HG03103 (cell line): ENCODE data around the gene SRPK3.
"Not testable (repeated sequence)": the region's sequence is repeated elsewhere in the genome, so short reads cannot be mapped to it uniquely, and the experiment has no call there.

Experiments used
- ATAC-seq: cut with Tn5 transposase; IDR thresholded peaks from one replicate; pipeline ENCODE4 v1.9.1; 2021; ENCODE audit warnings: low read depth; ENCODE audit not compliant: unreplicated experiment

The SRPK3 gene, protein sequence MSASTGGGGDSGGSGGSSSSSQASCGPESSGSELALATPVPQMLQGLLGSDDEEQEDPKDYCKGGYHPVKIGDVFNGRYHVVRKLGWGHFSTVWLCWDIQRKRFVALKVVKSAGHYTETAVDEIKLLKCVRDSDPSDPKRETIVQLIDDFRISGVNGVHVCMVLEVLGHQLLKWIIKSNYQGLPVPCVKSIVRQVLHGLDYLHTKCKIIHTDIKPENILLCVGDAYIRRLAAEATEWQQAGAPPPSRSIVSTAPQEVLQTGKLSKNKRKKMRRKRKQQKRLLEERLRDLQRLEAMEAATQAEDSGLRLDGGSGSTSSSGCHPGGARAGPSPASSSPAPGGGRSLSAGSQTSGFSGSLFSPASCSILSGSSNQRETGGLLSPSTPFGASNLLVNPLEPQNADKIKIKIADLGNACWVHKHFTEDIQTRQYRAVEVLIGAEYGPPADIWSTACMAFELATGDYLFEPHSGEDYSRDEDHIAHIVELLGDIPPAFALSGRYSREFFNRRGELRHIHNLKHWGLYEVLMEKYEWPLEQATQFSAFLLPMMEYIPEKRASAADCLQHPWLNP

GRCh38 chrX:153780678-153781427 is at the start of gene SRPK3:
SRPK3 (plus strand) TSS chrX:153781041; CDS start chrX:153781087, 46 bp downstream.
- ATAC-seq: no peak

DNA sequence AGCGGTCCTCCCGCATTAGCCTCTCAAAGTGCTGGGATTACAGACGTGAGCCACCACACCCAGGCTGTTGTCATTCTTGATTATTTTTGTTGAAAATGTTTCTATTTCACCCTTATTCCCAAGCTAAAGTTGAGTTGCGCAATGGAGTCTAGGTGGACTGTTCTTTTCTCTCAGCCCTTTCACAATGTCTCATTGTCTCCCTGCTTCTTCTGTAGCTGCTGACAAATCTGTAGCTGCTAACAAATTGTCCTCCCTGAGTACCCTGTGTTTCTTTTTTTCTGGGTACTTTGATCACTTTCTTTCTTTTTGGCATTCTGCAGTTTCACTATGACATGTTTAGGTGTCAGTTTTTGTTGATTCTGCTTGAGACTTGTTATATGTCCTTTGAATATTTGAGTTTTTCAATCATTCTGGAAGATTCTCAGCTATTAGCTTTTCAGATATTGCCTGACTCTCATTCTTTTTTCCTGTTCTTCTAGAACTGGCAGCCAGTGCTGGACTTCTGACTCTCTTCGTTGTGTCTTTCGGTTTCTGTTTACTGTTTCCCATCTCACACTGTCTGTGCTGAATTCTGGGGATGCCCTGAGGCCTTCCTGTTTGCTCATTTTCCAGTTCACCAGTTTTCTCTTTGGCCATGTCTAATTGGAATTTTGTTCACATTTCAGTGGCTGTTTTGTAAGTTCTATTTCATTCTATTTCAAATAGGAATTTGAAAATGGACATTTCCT is 49.6 kb upstream of the SRPK3 start:
- no peak for ATAC-seq

- no peak for ATAC-seq
Measured at GRCh38 chrX:153731845-153732215, 49.0 kb upstream of the SRPK3 start.

DNA sequence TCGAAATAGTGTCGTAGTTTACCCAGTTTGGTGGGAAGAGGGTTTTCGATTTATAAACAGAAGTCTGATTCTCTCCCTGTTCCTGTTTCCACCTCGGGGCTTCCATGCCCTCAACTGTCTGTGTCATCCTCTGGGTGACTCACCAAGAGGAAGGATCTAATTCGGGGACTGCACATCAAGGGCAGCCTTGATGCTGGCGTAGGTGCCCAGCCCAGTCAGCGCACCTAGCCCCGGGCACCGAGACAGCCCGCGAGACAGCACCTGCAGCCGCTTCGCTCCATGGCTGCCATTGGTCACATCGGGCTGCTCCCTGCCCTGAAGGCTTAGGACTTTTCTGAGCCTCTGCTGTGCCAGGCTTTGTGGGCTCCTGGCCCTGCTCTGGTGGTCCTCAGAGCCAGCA is 48.4 kb upstream of the SRPK3 start:
- no peak for ATAC-seq

DNA sequence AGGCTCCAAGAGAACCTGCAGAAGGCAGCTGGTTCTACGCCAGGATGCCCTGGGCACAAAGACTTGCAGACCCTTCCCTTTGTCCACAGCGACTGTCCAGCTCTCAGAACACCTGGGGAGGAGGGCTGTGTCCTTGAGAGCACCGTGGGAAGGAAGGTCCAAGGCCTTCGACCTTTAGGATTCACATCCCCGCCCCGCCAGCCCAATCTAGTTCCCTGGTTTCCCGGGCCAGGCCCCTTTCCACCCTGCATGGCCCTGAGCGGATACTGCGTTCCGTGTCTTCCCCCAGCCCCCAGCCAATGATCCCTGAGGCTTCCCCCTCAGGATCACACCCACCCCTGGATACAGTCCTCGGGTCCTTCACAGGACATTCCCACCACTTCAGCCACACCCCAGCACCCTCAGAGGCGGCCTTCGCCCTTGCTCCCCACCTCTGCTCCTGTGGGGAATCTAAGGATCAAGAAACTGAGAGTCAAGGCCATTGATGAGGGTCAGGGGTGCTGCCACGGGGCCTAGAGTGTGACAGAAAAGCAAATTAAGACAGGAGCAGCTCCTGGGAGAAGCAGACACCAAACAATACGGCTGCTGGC is 47.1 kb upstream of the SRPK3 start:
- ATAC-seq: no peak

DNA sequence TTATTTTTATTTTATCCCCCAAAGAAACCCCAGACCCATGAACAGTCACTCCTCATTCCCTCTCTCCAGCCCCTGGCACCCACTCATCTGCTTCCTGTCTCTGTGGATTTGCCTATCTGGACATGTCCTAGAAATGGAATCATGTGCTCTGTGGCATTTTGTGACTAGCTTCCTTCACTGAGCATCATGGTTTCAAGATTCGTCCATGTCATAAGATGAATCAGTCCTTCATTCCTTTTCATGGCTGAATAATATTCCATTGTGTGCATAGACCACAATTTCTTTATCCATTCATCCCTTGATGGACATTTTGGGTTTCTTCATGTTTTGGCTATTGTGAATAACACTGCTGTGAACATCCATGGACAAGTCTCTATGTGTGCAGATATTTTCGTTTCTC is 46.0 kb upstream of the SRPK3 start:
- no peak for ATAC-seq

GRCh38 chrX:153735274-153735673 is 45.6 kb upstream of the SRPK3 start:
- ATAC-seq: no peak

DNA sequence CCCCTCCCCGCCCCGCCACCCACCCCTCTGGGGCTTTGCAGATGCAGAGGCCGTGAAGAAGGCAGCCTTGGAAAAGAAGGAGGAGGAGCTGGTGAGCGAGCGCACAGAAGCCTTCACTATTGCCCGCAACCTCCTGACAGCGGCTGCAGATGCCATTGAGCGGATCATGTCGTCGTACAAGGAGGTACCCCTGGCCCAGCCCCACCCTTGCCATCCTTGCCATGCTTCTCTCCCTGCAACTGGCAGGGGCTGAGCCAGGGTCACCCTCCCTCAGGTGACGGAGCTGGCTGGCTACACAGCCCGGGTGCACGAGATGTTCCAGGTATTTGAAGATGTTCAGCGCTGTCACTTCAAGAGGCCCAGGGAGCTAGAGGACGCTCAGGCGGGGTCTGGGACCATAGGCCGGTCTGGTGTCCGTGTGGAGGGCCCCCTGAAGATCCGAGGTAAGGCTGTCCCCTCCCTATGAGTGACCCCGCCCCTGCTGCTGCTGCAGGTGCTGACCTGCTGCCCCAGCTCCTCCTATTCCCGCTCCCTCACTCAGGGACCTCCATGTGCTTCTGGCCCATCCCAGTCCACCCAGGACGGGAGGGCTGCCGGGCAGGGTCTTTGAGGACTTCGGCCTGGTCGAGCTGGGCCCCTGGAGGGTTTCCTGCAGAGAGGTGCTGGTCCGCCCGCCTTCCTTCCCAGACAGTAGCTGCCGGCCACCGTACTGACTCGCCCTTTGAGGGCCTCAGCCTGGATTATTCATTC is 44.6 kb upstream of the SRPK3 start:
- ATAC-seq: no peak

DNA sequence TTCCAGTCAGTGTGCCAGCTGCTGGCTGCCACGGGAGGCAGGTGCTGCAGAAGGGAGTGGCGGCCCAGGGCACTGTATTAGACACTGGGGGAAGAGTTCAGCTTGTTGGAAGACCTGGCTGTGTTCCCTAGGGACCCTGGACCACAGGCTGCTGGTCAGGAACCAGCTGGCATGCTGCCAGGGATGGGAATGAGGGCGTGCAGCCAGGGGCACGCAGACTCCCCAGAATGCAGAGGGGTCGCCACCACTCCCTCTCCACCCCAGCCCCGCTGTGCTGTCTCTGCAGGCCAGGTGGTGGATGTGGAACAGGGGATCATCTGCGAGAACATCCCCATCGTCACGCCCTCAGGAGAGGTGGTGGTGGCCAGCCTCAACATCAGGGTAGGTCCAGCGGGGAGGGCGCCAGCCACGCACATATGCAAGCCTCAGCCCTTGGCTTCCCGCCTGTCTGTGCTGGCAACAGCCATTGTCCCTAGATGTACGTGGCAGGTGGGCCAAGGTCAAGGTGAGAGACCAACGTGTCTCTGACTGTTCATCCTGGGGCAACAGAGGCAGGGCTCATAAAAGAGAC is 43.9 kb upstream of the SRPK3 start:
- no peak for ATAC-seq

GRCh38 chrX:153738056-153738605 is 42.7 kb upstream of the SRPK3 start:
- no peak for ATAC-seq

- ATAC-seq: no peak
Measured at GRCh38 chrX:153739754-153740486, 40.9 kb upstream of the SRPK3 start.

GRCh38 chrX:153740631-153741222 is 40.1 kb upstream of the SRPK3 start:
- no peak for ATAC-seq

- ATAC-seq: no peak
Measured at GRCh38 chrX:153741446-153741845, 39.4 kb upstream of the SRPK3 start.

- not testable (repeated sequence) for ATAC-seq
Measured at GRCh38 chrX:153742111-153742510, 38.7 kb upstream of the SRPK3 start.

DNA sequence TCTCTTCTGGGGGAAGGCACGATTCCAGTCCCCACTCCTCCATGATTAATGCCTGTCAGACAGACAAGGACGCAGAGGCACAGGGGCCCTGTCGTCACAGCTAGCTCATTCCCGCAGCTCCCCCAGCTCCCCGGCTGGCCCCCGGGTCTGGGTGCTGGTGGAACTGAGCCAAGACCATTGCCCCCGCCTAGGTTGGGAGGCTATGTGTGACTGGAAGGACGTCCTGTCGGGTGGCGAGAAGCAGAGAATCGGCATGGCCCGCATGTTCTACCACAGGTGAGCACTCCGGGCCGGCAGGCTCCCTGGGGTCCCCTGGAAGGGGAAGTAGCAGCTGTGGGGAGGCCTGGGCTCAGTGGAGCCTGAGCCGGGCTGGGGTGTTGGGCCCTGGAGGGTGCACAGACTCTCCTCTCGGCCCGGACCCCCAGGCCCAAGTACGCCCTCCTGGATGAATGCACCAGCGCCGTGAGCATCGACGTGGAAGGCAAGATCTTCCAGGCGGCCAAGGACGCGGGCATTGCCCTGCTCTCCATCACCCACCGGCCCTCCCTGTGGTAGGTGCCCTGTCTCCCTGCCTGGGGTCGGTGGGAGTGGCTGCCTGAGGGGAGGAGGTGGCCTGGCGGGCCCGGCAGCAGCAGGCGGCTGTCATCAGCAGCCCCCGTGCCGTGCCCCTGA is 37.9 kb upstream of the SRPK3 start:
- ATAC-seq: not testable (repeated sequence)

DNA sequence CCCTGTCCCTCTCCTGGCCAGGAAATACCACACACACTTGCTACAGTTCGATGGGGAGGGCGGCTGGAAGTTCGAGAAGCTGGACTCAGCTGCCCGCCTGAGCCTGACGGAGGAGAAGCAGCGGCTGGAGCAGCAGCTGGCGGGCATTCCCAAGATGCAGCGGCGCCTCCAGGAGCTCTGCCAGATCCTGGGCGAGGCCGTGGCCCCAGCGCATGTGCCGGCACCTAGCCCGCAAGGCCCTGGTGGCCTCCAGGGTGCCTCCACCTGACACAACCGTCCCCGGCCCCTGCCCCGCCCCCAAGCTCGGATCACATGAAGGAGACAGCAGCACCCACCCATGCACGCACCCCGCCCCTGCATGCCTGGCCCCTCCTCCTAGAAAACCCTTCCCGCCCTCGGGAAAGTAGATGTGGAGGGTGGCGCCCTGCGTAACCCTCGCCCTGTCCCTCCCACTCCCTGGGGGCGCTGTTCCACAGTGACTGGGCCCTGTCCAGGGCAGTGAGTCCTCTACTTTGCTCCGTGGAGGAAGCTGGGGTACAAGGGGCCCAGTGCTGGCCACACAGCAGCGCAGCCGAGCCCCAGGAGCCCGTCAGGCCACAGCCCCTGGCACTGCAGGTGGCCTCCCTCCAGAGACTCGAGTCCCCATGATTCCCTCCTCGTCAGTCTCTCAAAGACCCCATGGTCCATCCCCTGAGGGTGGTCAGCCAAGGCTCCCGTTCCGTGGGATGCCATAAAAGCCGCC is 37.2 kb upstream of the SRPK3 start:
- ATAC-seq: not testable (repeated sequence)
